HG03280 (cell line): ENCODE measurements around the gene TMEM163.

Source experiments
- ATAC-seq: cut with Tn5 transposase; IDR thresholded peaks from one replicate; pipeline ENCODE4 v1.9.1; 2021; ENCODE audit warnings: mild to moderate bottlenecking, moderate library complexity; ENCODE audit not compliant: unreplicated experiment

TMEM163 gene

GRCh38 chr2:134417968-134418582, 300.7 kb downstream of the TMEM163 start:
- no peak for ATAC-seq

GRCh38 chr2:134416637-134417036, 302.2 kb downstream of the TMEM163 start:
- ATAC-seq = no peak

GRCh38 chr2:134416018-134416417, 302.8 kb downstream of the TMEM163 start:
- no peak for ATAC-seq

DNA sequence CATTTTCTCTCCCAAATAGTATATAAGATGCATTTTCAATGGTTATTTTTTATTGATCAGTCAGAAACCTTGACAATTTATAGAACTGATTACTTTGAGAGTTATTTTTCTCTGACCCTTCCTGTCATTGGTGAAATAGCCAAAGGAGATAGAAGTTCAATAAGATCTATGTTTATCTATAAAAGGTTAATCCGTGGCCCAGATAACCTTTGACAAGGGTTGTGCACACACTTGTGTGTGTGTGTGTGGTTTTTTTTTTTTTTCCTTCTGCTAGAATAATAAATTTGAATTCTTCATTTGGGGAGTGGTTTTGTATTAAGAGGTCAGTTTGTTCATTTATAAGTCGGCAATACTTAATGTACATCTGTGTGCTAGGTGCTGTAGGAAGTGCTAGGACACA, 304.9 kb downstream of the TMEM163 start:
- no peak for ATAC-seq

DNA sequence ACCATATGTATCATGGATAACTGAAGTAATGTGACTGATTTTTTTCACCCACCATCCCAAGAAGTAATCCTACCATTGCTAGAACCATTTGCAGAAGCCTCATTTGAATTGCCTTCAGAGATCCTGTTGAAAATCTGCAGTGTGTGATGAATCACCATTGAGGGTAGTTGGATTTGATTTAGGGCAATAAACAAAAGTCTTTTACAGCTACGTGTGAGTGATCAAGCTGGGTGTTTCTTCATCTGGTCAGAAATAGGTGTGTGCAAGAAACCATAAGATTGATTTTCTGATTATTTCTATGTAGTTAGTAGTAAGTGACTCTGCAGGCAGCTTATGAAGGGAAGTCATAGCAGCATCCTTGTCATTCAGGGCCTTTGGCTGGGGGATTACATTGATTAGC, 305.4 kb downstream of the TMEM163 start:
- no peak for ATAC-seq

GRCh38 chr2:134412639-134412999, 306.2 kb downstream of the TMEM163 start:
- no peak for ATAC-seq

- ATAC-seq = peak; percentile 96
Observed at GRCh38 chr2:134411828-134412638, 306.8 kb downstream of the TMEM163 start.

GRCh38 chr2:134411279-134411827, 307.4 kb downstream of the TMEM163 start:
- no peak for ATAC-seq

- ATAC-seq = no peak
Observed at GRCh38 chr2:134410831-134411231, 308.0 kb downstream of the TMEM163 start.

GRCh38 chr2:134410006-134410405, 308.8 kb downstream of the TMEM163 start:
- ATAC-seq = no peak

GRCh38 chr2:134408791-134409190, 310.0 kb downstream of the TMEM163 start:
- ATAC-seq = no peak

DNA sequence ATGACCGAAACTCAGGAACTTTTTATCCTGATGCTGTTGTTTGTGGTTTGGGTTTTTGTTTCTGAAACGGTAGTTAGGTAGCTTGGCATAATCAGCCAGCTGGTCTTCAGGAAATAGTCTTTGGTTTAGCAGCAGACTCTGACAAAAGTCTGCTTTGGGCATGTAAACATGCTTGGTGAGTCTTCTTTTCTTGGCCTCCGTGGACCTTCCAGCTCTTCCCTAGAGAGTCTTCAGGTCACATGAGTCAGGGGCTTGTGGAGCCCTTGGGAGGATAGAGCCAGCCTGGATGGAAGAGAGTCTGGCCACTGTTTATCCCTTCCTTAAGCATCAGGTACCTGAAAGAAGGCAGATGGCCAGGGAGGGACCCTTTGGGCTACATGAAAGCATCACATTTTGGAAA, 310.4 kb downstream of the TMEM163 start:
- no peak for ATAC-seq

DNA sequence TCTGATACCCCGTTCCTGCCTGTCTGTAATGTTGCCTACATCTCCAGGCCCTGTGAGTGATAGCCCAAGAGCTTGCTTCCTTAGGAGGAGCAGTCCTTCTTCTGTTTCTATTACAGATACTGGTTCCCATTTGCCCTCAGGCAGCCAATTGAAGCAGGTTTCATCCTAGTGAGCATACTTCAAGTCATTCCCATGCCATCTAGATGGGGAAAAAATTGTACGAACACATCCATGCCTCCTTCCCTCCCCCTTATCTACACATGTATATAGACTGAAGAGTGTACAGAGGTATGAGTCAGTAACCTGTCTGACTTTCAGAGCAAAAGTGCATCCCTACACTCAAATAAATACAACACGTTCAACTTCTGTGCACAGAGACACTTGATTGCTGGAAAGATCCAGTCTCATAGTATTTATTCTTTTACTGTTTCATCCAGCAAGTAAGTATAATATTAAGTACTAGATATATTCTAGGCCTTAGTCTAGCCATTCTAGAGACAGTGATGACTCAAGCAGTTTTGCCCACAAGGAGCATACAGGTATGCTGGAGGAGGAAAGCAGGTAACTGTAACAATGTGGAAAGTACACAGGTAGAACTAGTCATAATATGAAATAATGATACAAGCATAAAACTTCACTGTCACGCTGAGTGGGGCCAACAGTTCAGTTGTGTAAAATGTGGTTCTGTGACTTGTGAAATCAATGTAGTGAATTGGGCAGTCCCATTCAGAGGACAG, 311.5 kb downstream of the TMEM163 start:
- ATAC-seq = no peak

DNA sequence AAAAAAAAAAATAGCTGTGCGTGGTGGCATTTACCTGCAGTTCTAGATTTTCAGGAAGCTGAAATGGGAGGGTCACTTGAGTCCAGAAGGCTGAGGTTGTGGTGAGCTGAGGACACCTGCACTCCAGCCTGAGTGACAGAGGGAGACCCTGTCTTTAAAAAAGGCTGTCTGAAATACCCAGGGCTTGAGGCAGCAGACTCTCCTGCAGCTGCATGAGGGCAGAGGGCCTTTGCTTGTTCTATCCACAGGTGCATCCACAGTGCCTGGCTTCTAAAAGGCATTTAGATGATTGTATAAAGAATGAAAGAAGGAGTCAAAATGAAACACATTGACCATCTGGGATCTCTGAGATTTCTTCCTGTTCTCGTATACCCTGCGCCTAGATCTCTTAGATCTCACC, 312.1 kb downstream of the TMEM163 start:
- ATAC-seq = no peak

DNA sequence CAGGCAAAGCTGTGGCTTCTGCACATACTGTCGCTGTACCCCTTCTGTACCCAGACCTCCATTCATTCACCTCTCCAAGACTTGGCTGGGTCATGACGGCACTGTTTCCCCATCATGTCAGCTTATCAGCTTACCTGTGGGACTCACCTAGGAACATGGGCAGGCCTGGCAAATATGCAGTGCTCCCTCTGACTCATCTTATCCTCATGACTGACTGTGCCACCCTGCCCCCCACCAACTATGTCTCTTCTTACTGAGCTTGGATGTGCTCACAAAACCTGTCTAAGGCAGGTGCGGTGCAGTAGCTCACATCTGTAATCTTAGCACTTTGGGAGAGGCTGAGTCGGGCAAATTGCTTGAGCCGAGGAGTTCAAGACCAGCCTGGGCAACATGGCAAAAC, 312.5 kb downstream of the TMEM163 start:
- ATAC-seq = no peak
